Mesendoderm (in vitro differentiated cells): ENCODE data around the gene PPARG. TPM values are rescaled to one million over a fixed set of nuclear protein-coding genes. Genes with fewer than 3 reads are reported as not detected.

Experiments
- DNase-seq: peaks from one replicate; pipeline ENCODE4 v3.0.0; 2013
- H2AK5ac ChIP-seq: 2 replicates; pipeline ENCODE4 v1.6.1; 2013; ENCODE audit warnings: low read length, inconsistent platforms
- H2BK120ac ChIP-seq: 2 replicates; pipeline ENCODE4 v1.6.1; 2013; ENCODE audit warnings: low read depth, mild to moderate bottlenecking, low read length, moderate library complexity, mixed read lengths
- H2BK15ac ChIP-seq: replicated peaks from 2 replicates; pipeline ENCODE4 v1.6.1; 2013; ENCODE audit warnings: low read depth, mild to moderate bottlenecking, moderate library complexity
- H2BK5ac ChIP-seq: 2 replicates; pipeline ENCODE4 v1.6.1; 2013; ENCODE audit warnings: low read length, inconsistent platforms
- H3K18ac ChIP-seq: 2 replicates; pipeline ENCODE4 v1.6.1; 2013; ENCODE audit warnings: mild to moderate bottlenecking, low read length, mixed read lengths
- H3K23ac ChIP-seq: one replicate; pipeline ENCODE4 v1.6.1; 2013; ENCODE audit warnings: low read length
- H3K27ac ChIP-seq: 2 replicates; pipeline ENCODE4 v1.5.1; 2013; ENCODE audit warnings: low read depth, mild to moderate bottlenecking, inconsistent platforms, low read length, moderate library complexity
- H3K27me3 ChIP-seq: 2 replicates; pipeline ENCODE4 v1.6.1; 2013; ENCODE audit warnings: low read length, control low read depth, mild to moderate bottlenecking, inconsistent platforms; ENCODE audit not compliant: insufficient read depth, poor library complexity
- H3K36me3 ChIP-seq: 2 replicates; pipeline ENCODE4 v1.6.1; 2013; ENCODE audit warnings: low read length, inconsistent platforms; ENCODE audit not compliant: control insufficient read depth, insufficient read depth
- H3K4ac ChIP-seq: one replicate; pipeline ENCODE4 v1.6.1; 2013; ENCODE audit warnings: low read depth, mild to moderate bottlenecking, low read length, moderate library complexity
- H3K4me1 ChIP-seq: 2 replicates; pipeline ENCODE4 v1.6.1; 2013; ENCODE audit warnings: low read depth, low read length, inconsistent platforms; ENCODE audit not compliant: control insufficient read depth
- H3K4me2 ChIP-seq: 2 replicates; pipeline ENCODE4 v1.6.1; 2013; ENCODE audit warnings: low read length
- H3K4me3 ChIP-seq: 2 replicates; pipeline ENCODE4 v1.5.1; 2013; ENCODE audit warnings: mild to moderate bottlenecking, low read length
- H3K56ac ChIP-seq: one replicate; pipeline ENCODE4 v1.6.1; 2013; ENCODE audit warnings: low read length
- H3K79me1 ChIP-seq: 2 replicates; pipeline ENCODE4 v1.6.1; 2013; ENCODE audit warnings: low read length, inconsistent platforms
- H3K79me2 ChIP-seq: 2 replicates; pipeline ENCODE4 v1.6.1; 2013; ENCODE audit warnings: mild to moderate bottlenecking, low read length; ENCODE audit not compliant: control insufficient read depth, insufficient read depth
- H3K9ac ChIP-seq: 2 replicates; pipeline ENCODE4 v1.6.1; 2013; ENCODE audit warnings: low read length, inconsistent platforms
- H4K5ac ChIP-seq: one replicate; pipeline ENCODE4 v1.6.1; 2013; ENCODE audit warnings: low read length
- H4K8ac ChIP-seq: one replicate; pipeline ENCODE4 v1.6.1; 2013; ENCODE audit warnings: low read depth, mild to moderate bottlenecking, control low read depth, low read length, moderate library complexity
- WGBS: extraction: QIAGEN DNeasy Blood & Tissue Kit; methylation state at CpG from one replicate; pipeline ENCODE4 v1.1.7; 2013; ENCODE audit warnings: low lambda C conversion rate, missing lambda C conversion rate; ENCODE audit not compliant: insufficient coverage; ENCODE audit errors: extremely low coverage; 5-methylcytosine and 5-hydroxymethylcytosine counted together
- small RNA-seq: library from polyadenylated mRNA; stranded (forward); fragments of <200 nt; extraction: miRNeasy Mini kit (QIAGEN cat#:217004); gene quantifications from one replicate; pipeline ENCODE3, GENCODE V24; 2013; ENCODE audit not compliant: insufficient read depth

Gene PPARG

GRCh38 chr3:12483872-12484197, 195.0 kb downstream of the PPARG start:
- H3K4me3 ChIP-seq: peak overlapping the region; percentile 78
- no CpG with 5 or more reads among the region's 10 CpGs for WGBS
- H3K27ac ChIP-seq: no peak overlapping the region
- H2AK5ac ChIP-seq: no peak overlapping the region
- H3K9ac ChIP-seq: peak overlapping the region; percentile 90
- H3K36me3 ChIP-seq: no peaks in the 10 kb centered on the region
- H3K56ac ChIP-seq: peak overlapping the region; percentile 97
- H3K27me3 ChIP-seq: no peaks in the 10 kb centered on the region
- no peak overlapping the region for H3K23ac ChIP-seq
- no peak overlapping the region for H3K18ac ChIP-seq
- H2BK120ac ChIP-seq: no peak overlapping the region
- no peak for DNase-seq
- H3K4me2 ChIP-seq: peak overlapping the region; percentile 96
- peak overlapping the region; percentile 62 for H4K5ac ChIP-seq
- H2BK15ac ChIP-seq: no peak overlapping the region
- H2BK5ac ChIP-seq: no peak overlapping the region
- peaks cover 12% of the 10 kb centered on the region for H3K79me2 ChIP-seq
- H3K79me1 ChIP-seq: peaks cover 8% of the 10 kb centered on the region
- H3K4ac ChIP-seq: no peak overlapping the region
- H3K4me1 ChIP-seq: no peaks in the 10 kb centered on the region
- H4K8ac ChIP-seq: no peak overlapping the region

Small RNA genes lying within 50 kb of the gene (small RNA-seq; reads per million reads assigned to genes)
- not detected for gene AC091492.1
